Measurements from ENCODE around the gene GLYAT.
"Not testable (repeated sequence)": the region's sequence is repeated elsewhere in the genome, so short reads cannot be mapped to it uniquely, and the experiment has no call there.

Gene GLYAT

DNA sequence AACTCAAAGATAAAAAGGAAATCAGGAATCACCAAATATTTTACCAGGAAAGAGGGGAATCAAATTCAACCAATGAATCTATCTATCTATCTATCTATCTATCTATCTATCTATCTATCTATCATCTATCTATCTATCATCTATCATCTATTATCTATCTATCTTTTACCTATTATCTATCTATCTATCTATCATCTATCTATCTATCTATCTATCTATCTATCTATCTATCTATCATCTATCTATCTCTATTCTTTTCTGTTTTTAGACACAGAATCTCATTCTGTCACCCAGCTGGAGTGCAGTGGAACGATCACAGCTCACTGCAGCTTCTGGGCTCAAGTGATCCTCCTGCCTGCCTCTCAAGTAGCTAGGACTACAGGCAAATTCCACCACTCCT lies 54.2 kb downstream of the GLYAT start:
- DNase-seq (ENCODE audit: low spot score), result not testable (repeated sequence)

DNA sequence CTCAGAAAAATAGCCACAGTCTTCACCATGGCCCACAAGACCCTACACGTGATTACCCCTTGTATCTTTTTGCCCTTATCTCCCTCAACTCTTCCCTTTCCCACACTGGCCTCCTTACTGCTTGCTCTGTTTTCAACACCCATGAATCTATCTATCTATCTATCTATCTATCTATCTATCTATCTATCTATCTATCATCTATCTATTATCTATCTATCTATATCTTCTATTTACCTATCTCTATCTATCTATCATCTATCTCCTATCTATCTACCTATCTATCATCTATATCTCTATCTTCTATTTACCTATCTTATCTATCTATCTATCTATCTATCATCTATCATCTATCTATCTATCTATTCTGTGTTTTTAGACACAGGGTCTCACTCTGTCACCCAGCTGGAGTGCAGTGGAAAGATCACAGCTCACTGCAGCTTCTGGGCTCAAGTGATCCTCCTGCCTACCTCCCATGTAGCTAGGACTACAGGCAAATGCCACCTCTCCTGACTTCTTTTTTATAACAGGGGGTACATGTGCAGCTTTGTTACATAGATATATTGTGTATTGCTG lies 55.1 kb downstream of the GLYAT start:
- no peak for DNase-seq (ENCODE audit: low spot score)

DNA sequence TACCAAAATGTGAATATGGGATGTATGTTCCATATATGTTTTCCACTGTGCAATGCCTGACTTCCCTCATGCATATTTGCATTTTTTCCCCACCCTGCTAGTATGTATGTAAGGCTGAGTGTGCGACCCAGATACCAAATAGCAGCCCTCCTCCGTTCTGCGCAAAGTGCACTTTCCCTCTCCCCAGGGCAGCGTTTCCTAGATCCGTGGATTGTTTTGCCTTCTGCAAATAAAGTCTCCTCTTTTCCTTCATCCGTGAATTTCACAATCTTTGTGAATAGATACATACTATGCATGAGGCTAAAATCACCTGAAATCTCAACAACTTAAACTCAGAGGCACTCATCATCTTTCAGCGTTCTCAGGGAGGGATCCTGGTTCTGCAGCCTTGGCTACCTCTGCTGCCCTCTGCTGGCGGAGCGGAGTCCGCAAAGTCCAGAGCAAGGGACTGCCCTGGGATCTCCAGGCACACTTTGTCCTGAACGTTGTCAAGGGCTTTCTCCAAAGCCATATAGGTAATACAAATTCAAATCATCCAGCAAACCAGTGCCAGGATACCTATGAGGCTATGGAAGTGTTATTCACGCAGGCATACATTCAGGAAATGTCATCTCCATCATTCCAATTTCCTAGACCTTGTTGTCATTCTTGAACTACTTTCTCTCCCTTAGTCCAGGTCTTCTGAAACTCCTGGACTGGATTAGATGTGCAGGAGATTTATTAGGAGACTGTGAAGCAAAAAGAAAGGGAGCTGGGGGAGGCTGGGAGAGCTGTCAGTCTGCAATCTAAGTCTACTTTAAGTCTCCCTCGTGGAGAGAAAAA lies 56.2 kb downstream of the GLYAT start:
- DNase-seq (ENCODE audit: low spot score), result peak; percentile 68

DNA sequence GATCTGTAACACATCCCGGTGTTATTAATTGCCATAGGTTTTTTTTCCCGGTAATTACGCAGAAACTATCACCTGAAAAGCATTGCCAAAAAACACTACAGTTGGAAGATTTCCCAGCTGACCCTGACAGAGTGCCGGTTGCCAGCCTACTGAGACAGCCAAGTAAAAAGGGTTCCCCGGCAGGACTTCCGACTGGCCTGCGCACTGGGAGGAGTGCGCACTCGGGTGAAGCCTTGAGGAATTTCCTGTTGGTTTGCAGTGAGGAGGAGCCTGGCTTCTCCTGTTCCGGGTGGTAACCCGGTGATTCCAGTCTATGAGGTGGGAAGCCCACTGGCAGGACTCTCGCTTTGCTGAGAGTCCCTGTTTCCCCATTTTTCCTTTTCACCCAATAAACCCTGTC lies 57.1 kb downstream of the GLYAT start:
- no peak for DNase-seq (ENCODE audit: low spot score)

DNA sequence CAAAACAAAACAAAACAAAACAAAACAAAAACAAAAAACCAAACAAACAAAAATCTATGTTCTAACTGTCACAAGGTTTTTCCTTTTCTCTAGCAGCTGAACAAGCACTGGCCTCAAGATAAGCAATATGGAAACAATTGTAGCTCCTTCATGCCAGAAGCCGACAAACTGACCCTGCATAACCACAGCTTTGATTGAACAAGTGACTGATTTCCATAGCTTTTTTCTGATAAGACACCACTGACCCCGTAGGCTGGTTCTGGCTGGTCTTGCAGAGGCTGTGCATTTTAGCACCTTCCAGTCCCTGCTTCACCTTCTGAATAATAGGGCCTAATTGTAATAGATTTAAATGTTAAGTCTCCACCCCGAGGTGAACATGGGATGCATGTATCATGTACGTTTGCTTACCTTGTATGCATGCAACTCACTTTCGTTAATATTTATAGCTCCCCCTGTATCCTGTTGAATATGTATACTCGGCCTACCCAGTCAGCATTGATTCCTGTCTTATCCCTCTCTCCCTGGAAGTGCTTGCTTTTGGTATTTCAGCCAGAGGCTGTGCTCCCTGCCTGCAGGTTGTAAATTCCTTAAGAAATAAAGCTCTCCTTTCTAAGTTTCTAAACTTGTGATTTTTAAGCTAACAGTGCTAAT lies 59.6 kb downstream of the GLYAT start:
- DNase-seq (ENCODE audit: low spot score), result no peak

DNA sequence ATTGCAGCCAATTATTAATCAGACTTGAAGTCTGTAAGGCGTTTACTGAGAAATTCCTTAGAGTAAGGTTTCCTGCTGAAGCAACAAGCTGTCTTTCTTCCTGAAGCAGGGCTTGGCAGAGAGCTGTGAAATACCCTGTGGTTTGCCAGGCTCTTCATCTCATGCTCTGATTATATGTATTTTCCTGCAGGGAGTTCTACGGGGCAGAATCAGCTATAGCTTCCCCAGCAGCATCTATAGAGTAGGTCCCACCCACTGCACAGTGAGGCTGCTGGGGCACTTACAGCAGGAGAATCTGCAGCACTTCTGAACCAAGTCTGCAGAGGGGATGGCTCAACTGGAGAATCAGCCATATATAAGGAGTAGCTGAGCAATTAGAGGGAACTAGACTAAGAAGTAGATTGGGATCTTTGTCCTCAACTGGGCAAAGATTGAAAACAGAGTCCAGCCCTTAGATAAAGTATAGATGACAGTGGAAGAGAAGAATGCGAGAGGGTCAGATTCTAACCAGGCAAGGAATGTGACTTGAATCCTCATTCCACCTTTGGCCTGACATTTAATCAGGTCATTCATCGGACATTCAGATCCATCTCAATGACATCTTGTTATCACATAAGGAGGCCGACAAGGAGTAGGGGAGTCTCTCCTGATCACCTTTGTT lies 71.7 kb downstream of the GLYAT start:
- no peak for DNase-seq (ENCODE audit: low spot score)

DNA sequence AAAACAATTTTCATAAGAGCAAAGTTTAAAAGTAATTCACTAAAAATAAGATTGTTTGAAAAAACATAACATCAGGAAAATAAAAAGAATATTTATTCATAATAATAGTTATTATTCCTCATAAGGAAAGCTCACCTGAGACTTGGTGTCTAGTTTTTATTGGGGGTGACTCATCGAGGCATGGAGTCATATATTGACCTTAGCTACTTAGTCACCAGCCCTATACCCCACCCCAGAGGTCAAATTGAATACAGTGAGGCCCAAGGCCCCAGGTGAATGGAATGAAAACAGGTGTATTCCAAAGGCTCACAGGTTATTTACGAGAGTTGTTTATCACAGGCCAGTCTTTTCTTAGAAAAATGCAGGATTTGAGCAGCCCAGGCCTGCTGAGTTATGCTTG lies 72.3 kb downstream of the GLYAT start:
- no peak for DNase-seq (ENCODE audit: low spot score)

All from hepatic stellate cell (primary cell).